OCI-LY1 (cell line): ENCODE data around the gene FRAS1.
"Not testable (repeated sequence)": the region's sequence is repeated elsewhere in the genome, so short reads cannot be mapped to it uniquely, and the experiment has no call there.

Experiments used
- H2AFZ ChIP-seq: fragments of 200-600 bp; sonication (generic), shearing (Covaris generic); 2 replicates; pipeline ENCODE4 v1.6.0; 2014; ENCODE audit warnings: antibody characterized with exemption, mild to moderate bottlenecking, low read length
- H3F3A ChIP-seq: fragments of 200-600 bp; sonication (generic), shearing (Covaris generic); 2 replicates; pipeline ENCODE4 v1.6.0; 2014; ENCODE audit warnings: mild to moderate bottlenecking, antibody characterized with exemption, low read length, moderate library complexity; ENCODE audit not compliant: insufficient read depth
- H3K27ac ChIP-seq: fragments of 200-600 bp; sonication (generic); 2 replicates; pipeline ENCODE4 v1.5.1; 2014; ENCODE audit warnings: low read length, mixed run types, mild to moderate bottlenecking, low read depth; ENCODE audit not compliant: poor library complexity, severe bottlenecking
- H3K27me3 ChIP-seq: fragments of 200-600 bp; sonication (generic); 2 replicates; pipeline ENCODE4 v1.6.0; 2014; ENCODE audit warnings: antibody characterized with exemption, mild to moderate bottlenecking, low read length, moderate library complexity; ENCODE audit not compliant: insufficient read depth
- H3K36me3 ChIP-seq: fragments of 200-600 bp; sonication (generic); 2 replicates; pipeline ENCODE4 v1.6.1; 2014; ENCODE audit warnings: mild to moderate bottlenecking, antibody characterized with exemption, low read length, moderate library complexity, mixed read lengths; ENCODE audit not compliant: insufficient read depth
- H3K4me1 ChIP-seq: fragments of 200-600 bp; sonication (generic); 2 replicates; pipeline ENCODE4 v1.5.1; 2014; ENCODE audit warnings: mild to moderate bottlenecking, low read length, moderate library complexity; ENCODE audit not compliant: insufficient read depth, severe bottlenecking
- H3K4me2 ChIP-seq: fragments of 200-600 bp; sonication (generic), shearing (Covaris generic); 2 replicates; pipeline ENCODE4 v1.6.1; 2014; ENCODE audit warnings: low read length
- H3K4me3 ChIP-seq: fragments of 200-600 bp; sonication (generic); 2 replicates; pipeline ENCODE4 v1.5.1; 2014; ENCODE audit warnings: low read length, low read depth, mild to moderate bottlenecking, mixed read lengths; ENCODE audit not compliant: poor library complexity, severe bottlenecking
- H3K79me2 ChIP-seq: fragments of 200-600 bp; shearing (Covaris generic); 2 replicates; pipeline ENCODE4 v1.6.1; 2016; ENCODE audit warnings: mixed run types, low read length, mixed read lengths; ENCODE audit not compliant: insufficient read depth
- H3K9ac ChIP-seq: fragments of 200-600 bp; sonication (generic), shearing (Covaris generic); 2 replicates; pipeline ENCODE4 v1.6.1; 2014; ENCODE audit warnings: mild to moderate bottlenecking, low read length, mixed read lengths
- H3K9me2 ChIP-seq: fragments of 200-600 bp; sonication (generic), shearing (Covaris generic); 2 replicates; pipeline ENCODE4 v1.6.1; 2014; ENCODE audit warnings: low read depth, mild to moderate bottlenecking, low read length, mixed read lengths
- H3K9me3 ChIP-seq: fragments of 200-600 bp; shearing (Covaris generic); 2 replicates; pipeline ENCODE4 v1.6.1; 2014; ENCODE audit warnings: low read length, mixed read lengths
- H4K20me1 ChIP-seq: fragments of 200-600 bp; sonication (generic), shearing (Covaris generic); 2 replicates; pipeline ENCODE4 v1.6.0; 2016; ENCODE audit warnings: mild to moderate bottlenecking, low read length; ENCODE audit not compliant: insufficient read depth
- EZH2 ChIP-seq: fragments of 200-600 bp; sonication (generic), shearing (Covaris generic); IDR thresholded peaks from 2 replicates; pipeline ENCODE4 v1.8.0; 2017; ENCODE audit warnings: borderline replicate concordance, mixed run types, mild to moderate bottlenecking, antibody characterized with exemption, low read length, moderate library complexity, mixed read lengths
- TF ChIP-seq, protein P1 (sequence below): fragments of 200-600 bp; sonication (generic), shearing (Covaris generic); IDR thresholded peaks from 2 replicates; pipeline ENCODE4 v1.5.1; 2017; ENCODE audit warnings: mild to moderate bottlenecking, antibody characterized with exemption, low read length, moderate library complexity, mixed read lengths

FRAS1 gene

GRCh38 chr4:78265006-78265405 lies 207.9 kb downstream of the FRAS1 start:
- Histone ChIP-seq H4K20me1 (no peaks in the 10 kb centered on the region), H3K9me2 (no peaks in the 10 kb centered on the region), H3K27ac (no peak overlapping the region), H3K9ac (no peak overlapping the region), H3F3A (no peaks in the 10 kb centered on the region), H2AFZ (no peak overlapping the region), H3K4me1 (no peaks in the 10 kb centered on the region), H3K9me3 (no peaks in the 10 kb centered on the region), H3K36me3 (no peaks in the 10 kb centered on the region), H3K79me2 (no peaks in the 10 kb centered on the region), H3K4me2 (no peak overlapping the region), H3K4me3 (no peak overlapping the region), H3K27me3 (no peaks in the 10 kb centered on the region)
- TF ChIP-seq, protein P1, sequence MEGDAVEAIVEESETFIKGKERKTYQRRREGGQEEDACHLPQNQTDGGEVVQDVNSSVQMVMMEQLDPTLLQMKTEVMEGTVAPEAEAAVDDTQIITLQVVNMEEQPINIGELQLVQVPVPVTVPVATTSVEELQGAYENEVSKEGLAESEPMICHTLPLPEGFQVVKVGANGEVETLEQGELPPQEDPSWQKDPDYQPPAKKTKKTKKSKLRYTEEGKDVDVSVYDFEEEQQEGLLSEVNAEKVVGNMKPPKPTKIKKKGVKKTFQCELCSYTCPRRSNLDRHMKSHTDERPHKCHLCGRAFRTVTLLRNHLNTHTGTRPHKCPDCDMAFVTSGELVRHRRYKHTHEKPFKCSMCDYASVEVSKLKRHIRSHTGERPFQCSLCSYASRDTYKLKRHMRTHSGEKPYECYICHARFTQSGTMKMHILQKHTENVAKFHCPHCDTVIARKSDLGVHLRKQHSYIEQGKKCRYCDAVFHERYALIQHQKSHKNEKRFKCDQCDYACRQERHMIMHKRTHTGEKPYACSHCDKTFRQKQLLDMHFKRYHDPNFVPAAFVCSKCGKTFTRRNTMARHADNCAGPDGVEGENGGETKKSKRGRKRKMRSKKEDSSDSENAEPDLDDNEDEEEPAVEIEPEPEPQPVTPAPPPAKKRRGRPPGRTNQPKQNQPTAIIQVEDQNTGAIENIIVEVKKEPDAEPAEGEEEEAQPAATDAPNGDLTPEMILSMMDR, result no peak
- TF ChIP-seq EZH2, result no peak

DNA sequence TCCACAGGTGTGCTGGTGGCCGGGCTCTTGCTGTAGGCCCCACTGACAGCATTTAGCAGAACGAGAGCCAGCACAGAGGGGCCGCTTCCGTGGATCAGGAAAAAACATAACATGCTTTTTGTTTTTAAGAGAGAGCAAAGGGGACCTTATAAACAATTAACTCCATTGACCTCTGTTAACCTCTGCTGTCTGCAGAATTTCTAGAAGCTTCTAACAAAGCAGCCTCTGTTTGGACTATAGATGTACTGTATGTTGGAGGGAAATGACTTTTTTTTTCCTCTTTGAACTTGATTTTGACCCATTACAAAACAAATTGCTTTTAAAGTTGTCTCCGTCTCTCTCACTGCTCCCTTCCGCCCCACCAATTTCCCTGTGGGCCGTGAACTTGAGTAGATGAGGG lies 210.7 kb downstream of the FRAS1 start:
- no peaks in the 10 kb centered on the region for H3K9me3 ChIP-seq

GRCh38 chr4:78268597-78268996 lies 211.5 kb downstream of the FRAS1 start:
- Histone ChIP-seq H3K4me2 (no peak overlapping the region), H4K20me1 (no peaks in the 10 kb centered on the region), H3F3A (no peaks in the 10 kb centered on the region), H3K27me3 (no peaks in the 10 kb centered on the region), H2AFZ (no peak overlapping the region), H3K4me3 (no peak overlapping the region), H3K9me2 (no peaks in the 10 kb centered on the region), H3K9me3 (no peaks in the 10 kb centered on the region), H3K79me2 (no peaks in the 10 kb centered on the region), H3K27ac (no peak overlapping the region), H3K36me3 (no peaks in the 10 kb centered on the region), H3K9ac (no peak overlapping the region), H3K4me1 (no peaks in the 10 kb centered on the region)
- TF ChIP-seq, protein P1, result no peak
- no peak for TF ChIP-seq EZH2

More for the DNA sequence above, 210.7 kb downstream of the FRAS1 start:
- H3K4me2 ChIP-seq, result no peak overlapping the region
- no peaks in the 10 kb centered on the region for H4K20me1 ChIP-seq
- no peak overlapping the region for H3K27ac ChIP-seq
- no peak overlapping the region for H3K9ac ChIP-seq
- H3K4me1 ChIP-seq, result no peaks in the 10 kb centered on the region
- H3K4me3 ChIP-seq, result no peak overlapping the region
- TF ChIP-seq, protein P1, result no peak
- no peak for TF ChIP-seq EZH2
- no peaks in the 10 kb centered on the region for H3K27me3 ChIP-seq
- H2AFZ ChIP-seq, result no peak overlapping the region
- no peaks in the 10 kb centered on the region for H3K9me2 ChIP-seq
- no peaks in the 10 kb centered on the region for H3K36me3 ChIP-seq
- no peaks in the 10 kb centered on the region for H3F3A ChIP-seq
- H3K79me2 ChIP-seq, result no peaks in the 10 kb centered on the region

DNA sequence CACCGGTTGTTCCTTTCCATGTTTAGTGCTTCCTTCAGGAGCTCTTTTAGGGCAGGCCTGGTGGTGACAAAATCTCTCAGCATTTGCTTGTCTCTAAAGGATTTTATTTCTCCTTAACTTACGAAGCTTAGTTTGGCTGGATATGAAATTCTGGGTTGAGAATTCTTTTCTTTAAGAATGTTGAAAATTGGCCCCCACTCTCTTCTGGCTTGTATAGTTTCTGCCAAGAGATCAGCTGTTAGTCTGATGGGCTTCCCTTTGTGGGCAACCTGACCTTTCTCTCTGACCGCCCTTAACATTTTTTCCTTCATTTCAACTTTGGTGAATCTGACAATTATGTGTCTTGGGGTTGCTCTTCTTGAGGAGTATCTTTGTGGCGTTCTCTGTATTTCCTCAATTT lies 218.3 kb downstream of the FRAS1 start:
- not testable (repeated sequence) for H2AFZ ChIP-seq, H3K79me2 ChIP-seq, H3K9me3 ChIP-seq, H4K20me1 ChIP-seq, H3F3A ChIP-seq, H3K9ac ChIP-seq, H3K4me2 ChIP-seq, H3K4me1 ChIP-seq, H3K27ac ChIP-seq, H3K36me3 ChIP-seq, H3K9me2 ChIP-seq, H3K4me3 ChIP-seq, H3K27me3 ChIP-seq
